ENCODE results near the gene KRT4.

DNA sequence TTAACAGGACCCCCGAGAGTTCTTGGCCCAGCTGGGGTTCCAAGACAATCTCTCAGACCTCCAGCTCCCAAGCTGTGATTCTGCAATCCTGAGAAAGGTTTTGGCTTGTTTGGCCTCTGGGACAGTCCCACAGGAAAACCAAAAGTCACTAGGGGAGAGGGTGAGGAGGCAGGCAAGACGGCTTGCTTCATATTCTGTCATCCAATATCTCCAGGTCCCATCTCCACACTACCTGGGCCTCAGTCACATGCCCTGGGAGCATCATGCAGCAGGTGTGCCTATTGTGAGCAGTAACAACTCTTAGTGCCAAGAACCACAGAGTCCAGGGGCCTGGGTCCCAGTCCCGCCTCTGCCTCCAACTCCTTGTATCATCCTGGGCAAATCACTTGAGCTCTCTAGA lies 18.5 kb upstream of the KRT4 start:
- TF ChIP-seq, protein P1, sequence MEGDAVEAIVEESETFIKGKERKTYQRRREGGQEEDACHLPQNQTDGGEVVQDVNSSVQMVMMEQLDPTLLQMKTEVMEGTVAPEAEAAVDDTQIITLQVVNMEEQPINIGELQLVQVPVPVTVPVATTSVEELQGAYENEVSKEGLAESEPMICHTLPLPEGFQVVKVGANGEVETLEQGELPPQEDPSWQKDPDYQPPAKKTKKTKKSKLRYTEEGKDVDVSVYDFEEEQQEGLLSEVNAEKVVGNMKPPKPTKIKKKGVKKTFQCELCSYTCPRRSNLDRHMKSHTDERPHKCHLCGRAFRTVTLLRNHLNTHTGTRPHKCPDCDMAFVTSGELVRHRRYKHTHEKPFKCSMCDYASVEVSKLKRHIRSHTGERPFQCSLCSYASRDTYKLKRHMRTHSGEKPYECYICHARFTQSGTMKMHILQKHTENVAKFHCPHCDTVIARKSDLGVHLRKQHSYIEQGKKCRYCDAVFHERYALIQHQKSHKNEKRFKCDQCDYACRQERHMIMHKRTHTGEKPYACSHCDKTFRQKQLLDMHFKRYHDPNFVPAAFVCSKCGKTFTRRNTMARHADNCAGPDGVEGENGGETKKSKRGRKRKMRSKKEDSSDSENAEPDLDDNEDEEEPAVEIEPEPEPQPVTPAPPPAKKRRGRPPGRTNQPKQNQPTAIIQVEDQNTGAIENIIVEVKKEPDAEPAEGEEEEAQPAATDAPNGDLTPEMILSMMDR (IDR thresholded peaks at IDR 0.05): no peak
- TF ChIP-seq POLR2A (IDR thresholded peaks at IDR 0.05): no peak

All from adrenal gland (tissue), 5 donors.